Body of pancreas (tissue), 4 donors: ENCODE results near the gene IFT88. TPM values are rescaled to one million over a fixed set of nuclear protein-coding genes. Genes with fewer than 3 reads are reported as not detected.

Experiments
- ATAC-seq: fragments of 150-250 bp; one replicate; pipeline ENCODE4 v1.9.1; 2016
- DNase-seq, 4 donors: peaks; one replicate each; pipeline ENCODE4 v3.0.0-alpha.2; 2019
- H3K27ac ChIP-seq, 4 donors: fragments of 200-600 bp; sonication (generic); 1 replicate in 3 of 4; 2 replicates in 1 of 4; pipeline versions ENCODE4 v1.5.1 to v1.6.1; 2016 to 2019; ENCODE audit warnings: mild to moderate bottlenecking in 1 of 4, mixed read lengths in 1 of 4, moderate library complexity in 1 of 4
- H3K27me3 ChIP-seq, 2 donors: fragments of 200-600 bp; sonication (generic); one replicate each; pipeline ENCODE4 v1.6.0; 2016; ENCODE audit warnings: mild to moderate bottlenecking in 1 of 2
- H3K36me3 ChIP-seq, 2 donors: fragments of 200-600 bp; sonication (generic); replicated peaks in 1 of 2; 2 replicates each; pipeline ENCODE4 v1.5.1; 2016; ENCODE audit warnings: low read depth in 2 of 2; ENCODE audit not compliant: insufficient read depth in 1 of 2
- H3K4me1 ChIP-seq: fragments of 200-600 bp; sonication (generic); one replicate; pipeline ENCODE4 v1.6.0; 2016
- H3K4me3 ChIP-seq, 2 donors: fragments of 200-600 bp; sonication (generic); 1 replicate in 1 of 2; 2 replicates in 1 of 2; pipeline ENCODE4 v1.5.1; 2016 to 2019
- H3K9me3 ChIP-seq, 3 donors: fragments of 200-600 bp; sonication (generic); 1 replicate in 2 of 3; 2 replicates in 1 of 3; pipeline ENCODE4 v1.5.1; 2016
- POLR2A ChIP-seq, 3 donors: fragments of 450-650 bp; IDR thresholded peaks; one replicate each; pipeline ENCODE4 v1.6.1; 2016; ENCODE audit warnings: antibody characterized with exemption in 3 of 3, mild to moderate bottlenecking in 2 of 3
- WGBS, 2 donors: methylation state at CpG; one replicate each; pipeline ENCODE4 v1.1.5; 2017; 5-methylcytosine and 5-hydroxymethylcytosine counted together
- intact Hi-C: fragments of 100-400 bp; cut with DNase I; formaldehyde crosslinking; loops from one replicate; pipeline ENCODE4 v1.15.1; 2023
- total RNA-seq, 2 donors: library from RNA; depleted of rRNA; stranded (reverse); fragments of >200 nt; gene quantifications; one replicate each; pipeline ENCODE4 v1.1.0, GENCODE V29; 2016
- TF ChIP-seq, protein P1 (sequence below), 7 experiments: fragments of 450-650 bp in 4 of 7; fragments of 200-600 bp in 3 of 7; sonication (generic) in 3 of 7; IDR thresholded peaks; one replicate each; pipeline ENCODE4 v1.5.1; 2016 to 2019; ENCODE audit warnings: antibody characterized with exemption in 7 of 7

Gene IFT88
- total RNA-seq, 2 donors from 2014 or later = 9.6 to 16.5 TPM

DNA sequence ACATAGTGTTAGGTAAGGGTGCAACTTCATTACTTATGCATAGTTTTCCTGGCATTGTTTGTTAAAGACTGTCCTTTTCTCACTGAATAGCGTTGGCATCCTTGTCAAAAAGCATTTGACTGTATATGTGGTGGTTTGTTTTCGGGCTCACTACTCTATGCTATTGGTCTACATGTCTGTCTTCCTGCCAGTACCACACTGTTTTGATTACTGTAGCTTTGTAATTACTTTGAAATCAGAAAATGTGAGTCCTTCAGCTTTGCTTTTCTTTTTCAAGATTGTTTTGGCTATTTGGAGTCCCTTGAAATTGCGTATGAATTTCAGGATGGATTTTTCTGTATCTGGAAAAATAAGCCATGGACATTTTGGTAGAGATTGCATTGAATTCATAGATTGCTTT, 56.0 kb downstream of the IFT88 start:
- no peak overlapping the region for H3K4me3 ChIP-seq
- ATAC-seq (no peak), DNase-seq (no peak)
- no peaks in the 10 kb centered on the region for H3K4me1 ChIP-seq
- WGBS, 2 donors = 90 to 94% methylated on average over 3 of the region's 3 CpGs
- H3K36me3 ChIP-seq = no peaks in the 10 kb centered on the region
- TF ChIP-seq, protein P1, sequence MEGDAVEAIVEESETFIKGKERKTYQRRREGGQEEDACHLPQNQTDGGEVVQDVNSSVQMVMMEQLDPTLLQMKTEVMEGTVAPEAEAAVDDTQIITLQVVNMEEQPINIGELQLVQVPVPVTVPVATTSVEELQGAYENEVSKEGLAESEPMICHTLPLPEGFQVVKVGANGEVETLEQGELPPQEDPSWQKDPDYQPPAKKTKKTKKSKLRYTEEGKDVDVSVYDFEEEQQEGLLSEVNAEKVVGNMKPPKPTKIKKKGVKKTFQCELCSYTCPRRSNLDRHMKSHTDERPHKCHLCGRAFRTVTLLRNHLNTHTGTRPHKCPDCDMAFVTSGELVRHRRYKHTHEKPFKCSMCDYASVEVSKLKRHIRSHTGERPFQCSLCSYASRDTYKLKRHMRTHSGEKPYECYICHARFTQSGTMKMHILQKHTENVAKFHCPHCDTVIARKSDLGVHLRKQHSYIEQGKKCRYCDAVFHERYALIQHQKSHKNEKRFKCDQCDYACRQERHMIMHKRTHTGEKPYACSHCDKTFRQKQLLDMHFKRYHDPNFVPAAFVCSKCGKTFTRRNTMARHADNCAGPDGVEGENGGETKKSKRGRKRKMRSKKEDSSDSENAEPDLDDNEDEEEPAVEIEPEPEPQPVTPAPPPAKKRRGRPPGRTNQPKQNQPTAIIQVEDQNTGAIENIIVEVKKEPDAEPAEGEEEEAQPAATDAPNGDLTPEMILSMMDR (IDR thresholded peaks at IDR 0.05) = no peak
- TF ChIP-seq POLR2A (IDR thresholded peaks at IDR 0.05) = no peak
- H3K27me3 ChIP-seq = no peaks in the 10 kb centered on the region
- H3K27ac ChIP-seq = no peak overlapping the region
- peaks cover 0 to 7% (median 0%) of the 10 kb centered on the region in 3 donors for H3K9me3 ChIP-seq
- intact Hi-C loops = no loop called here

DNA sequence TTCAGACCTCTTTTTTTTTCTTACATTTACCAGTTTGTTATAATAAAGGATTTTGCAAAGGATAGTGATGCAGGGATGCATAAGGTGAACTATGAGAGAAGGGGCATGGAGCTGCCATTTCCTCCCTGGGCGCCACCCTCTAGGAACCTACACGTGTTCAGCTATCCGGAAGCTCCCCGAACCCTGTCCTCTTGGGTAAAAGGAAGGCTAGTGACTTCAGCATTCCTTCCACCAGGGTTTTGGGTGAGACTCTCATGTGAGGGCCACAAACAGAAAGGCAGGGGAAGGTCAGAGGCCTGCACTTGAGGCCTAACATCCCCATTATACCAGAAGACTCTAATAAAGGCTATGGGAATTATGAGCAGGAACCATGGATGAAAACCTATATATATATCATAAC, 57.3 kb downstream of the IFT88 start:
- Histone ChIP-seq H3K36me3 (no peaks in the 10 kb centered on the region), H3K4me1 (no peaks in the 10 kb centered on the region), H3K9me3 (peaks cover 0 to 7% (median 0%) of the 10 kb centered on the region in 3 donors), H3K27ac (no peak overlapping the region), H3K27me3 (no peaks in the 10 kb centered on the region), H3K4me3 (no peak overlapping the region)
- ATAC-seq (no peak), DNase-seq (no peak)
- intact Hi-C loops = no loop called here
- 96 to 98% methylated on average over 4 of the region's 4 CpGs for WGBS, 2 donors
- no peak for TF ChIP-seq POLR2A (IDR thresholded peaks at IDR 0.05)
- TF ChIP-seq, protein P1 (IDR thresholded peaks at IDR 0.05) = no peak

DNA sequence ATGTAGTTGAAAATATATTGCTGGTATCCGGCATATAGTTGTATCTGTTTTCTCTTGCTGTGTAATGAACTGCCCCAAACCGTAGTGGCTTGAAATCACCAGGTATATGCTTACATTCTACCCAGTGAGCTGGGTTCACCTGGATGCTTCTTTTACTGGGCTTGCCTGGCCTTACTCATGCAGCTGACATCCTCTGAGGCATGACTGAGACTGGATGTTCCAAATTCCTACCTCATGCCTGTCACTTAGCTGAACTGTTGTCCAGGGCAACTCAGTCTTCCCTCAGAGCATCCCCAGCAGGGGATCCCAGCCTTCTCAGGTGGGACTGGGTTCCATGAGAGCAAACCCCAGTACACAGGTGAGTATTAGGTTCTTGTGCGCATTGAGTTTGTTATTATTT, 66.8 kb downstream of the IFT88 start:
- H3K27me3 ChIP-seq = no peaks in the 10 kb centered on the region
- H3K4me1 ChIP-seq = no peaks in the 10 kb centered on the region
- H3K36me3 ChIP-seq = no peaks in the 10 kb centered on the region
- DNase-seq (no peak), ATAC-seq (no peak)
- TF ChIP-seq, protein P1 (IDR thresholded peaks at IDR 0.05) = no peak
- TF ChIP-seq POLR2A (IDR thresholded peaks at IDR 0.05) = no peak
- H3K4me3 ChIP-seq = no peak overlapping the region
- no peak overlapping the region for H3K27ac ChIP-seq
- intact Hi-C loops = no loop called here
- 93 to 98% methylated on average over 3 of the region's 3 CpGs for WGBS, 2 donors
- no peaks in the 10 kb centered on the region for H3K9me3 ChIP-seq

DNA sequence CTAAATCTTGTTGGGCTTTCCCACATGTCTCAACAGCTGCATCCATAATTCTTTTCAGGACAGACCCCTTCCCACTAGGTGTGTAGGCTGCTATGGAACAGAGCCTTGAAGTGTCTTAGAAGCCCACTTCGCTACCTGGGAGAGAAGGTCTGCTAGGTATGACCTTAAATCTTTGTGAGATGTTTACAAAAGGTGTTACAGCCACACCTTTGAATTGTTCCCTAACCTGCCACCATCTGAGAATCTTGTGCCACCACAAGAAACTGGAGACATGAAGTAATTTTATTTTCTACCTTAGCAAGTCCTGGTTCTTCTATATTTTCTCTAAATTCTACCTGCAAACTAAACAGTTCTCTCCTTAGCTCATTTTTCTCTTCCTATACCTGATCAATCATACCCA, 69.1 kb downstream of the IFT88 start:
- Histone ChIP-seq H3K4me3 (no peak overlapping the region), H3K9me3 (no peaks in the 10 kb centered on the region), H3K27ac (no peak overlapping the region), H3K27me3 (no peaks in the 10 kb centered on the region), H3K4me1 (no peaks in the 10 kb centered on the region), H3K36me3 (no peaks in the 10 kb centered on the region)
- no peak for DNase-seq
- intact Hi-C loops = no loop called here
- WGBS, 2 donors = 94 to 100% methylated on average over 1 of the region's 1 CpG
- no peak for TF ChIP-seq POLR2A (IDR thresholded peaks at IDR 0.05)
- TF ChIP-seq, protein P1 (IDR thresholded peaks at IDR 0.05) = no peak
- no peak for ATAC-seq

DNA sequence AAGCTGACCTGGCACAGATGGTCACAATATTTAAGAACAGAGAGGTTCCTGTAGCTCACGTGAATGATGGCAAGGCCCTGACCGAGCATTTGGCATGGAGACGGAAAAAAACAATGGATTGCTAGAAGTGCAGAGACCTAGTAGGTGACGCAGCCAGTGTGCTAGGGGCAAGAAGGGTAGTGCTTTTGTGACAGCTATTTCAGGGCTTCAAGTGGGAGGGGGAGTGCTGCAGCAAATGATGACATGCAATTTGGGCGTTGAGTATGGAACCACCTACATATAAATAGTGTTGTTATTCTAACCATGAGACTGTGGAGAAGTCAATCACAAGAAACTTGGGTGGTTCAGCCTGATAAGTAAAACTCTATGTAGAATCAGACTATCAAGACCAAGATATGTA, 70.9 kb downstream of the IFT88 start:
- Histone ChIP-seq H3K9me3 (no peaks in the 10 kb centered on the region), H3K4me3 (no peak overlapping the region), H3K36me3 (no peaks in the 10 kb centered on the region), H3K27me3 (no peaks in the 10 kb centered on the region), H3K4me1 (no peaks in the 10 kb centered on the region), H3K27ac (no peak overlapping the region)
- WGBS, 2 donors = 88% methylated on average over 5 of the region's 5 CpGs
- TF ChIP-seq, protein P1 (IDR thresholded peaks at IDR 0.05) = no peak
- TF ChIP-seq POLR2A (IDR thresholded peaks at IDR 0.05) = no peak
- ATAC-seq (no peak), DNase-seq (no peak)
- intact Hi-C loops = no loop called here
